Testis (tissue), 2 donors: ENCODE data around the gene TMED5.

Experiments used
- CTCF ChIP-seq, 3 experiments: fragments of 450-650 bp in 2 of 3; fragments of 200-600 bp in 1 of 3; sonication (generic) in 1 of 3; IDR thresholded peaks; one replicate each; pipeline ENCODE4 v1.5.1; 2016 to 2019; ENCODE audit warnings: antibody characterized with exemption in 3 of 3, mild to moderate bottlenecking in 2 of 3, moderate library complexity in 1 of 3
- POLR2A ChIP-seq: fragments of 450-650 bp; IDR thresholded peaks from one replicate; pipeline ENCODE4 v1.6.1; 2017; ENCODE audit warnings: antibody characterized with exemption, mild to moderate bottlenecking, moderate library complexity

- no peak for TF ChIP-seq CTCF (IDR thresholded peaks at IDR 0.05)
- no peak for TF ChIP-seq POLR2A
Observed at GRCh38 chr1:93109578-93109977, 70.6 kb downstream of the TMED5 start.
